Endothelial cell of umbilical vein (primary cell): ENCODE data around the gene CARD10. TPM values are rescaled to one million over a fixed set of nuclear protein-coding genes. Genes with fewer than 3 reads are reported as not detected.

Experiments used
- BruUV-seq: library from RNA; stranded (reverse); fragments of 400-500 nt; replicated peaks from 2 replicates; lab custom pipeline; 2021; lab: Mats Ljungman, UMichigan
- CTCF ChIA-PET: fragments of 300-600, 350-600 bp; sonication (Branson Sonifier 250); formaldehyde crosslinking; loops from one replicate; lab custom pipeline; 2021; ENCODE audit warnings: antibody characterized with exemption, inconsistent platforms; lab: Charles Lee
- POLR2A ChIA-PET: fragments of 300-600, 350-600 bp; sonication (Branson Sonifier 250); formaldehyde crosslinking; loops from one replicate; lab custom pipeline; 2021; ENCODE audit warnings: antibody characterized with exemption, inconsistent platforms; lab: Charles Lee
- DNase-seq: peaks from one replicate; pipeline ENCODE4 v3.0.0-alpha.2; 2011; ENCODE audit warnings: low read depth, low spot score
- FAIRE-seq: peaks from 2 replicates; lab custom pipeline; 2011; peaks lifted over from hg19 to GRCh38; lab: Jason Lieb, UNC
- H2AFZ ChIP-seq: 2 replicates; pipeline ENCODE4 v1.6.0; 2012; ENCODE audit warnings: low read depth, low read length, control low read depth, inconsistent platforms
- H3K27ac ChIP-seq: 2 replicates; pipeline ENCODE4 v1.5.1; 2011; ENCODE audit warnings: low read depth, mild to moderate bottlenecking, control low read depth, low read length, moderate library complexity; ENCODE audit not compliant: insufficient read depth
- H3K27me3 ChIP-seq, 2 experiments: 2 replicates each; pipeline versions ENCODE4 v1.6.0 to v1.6.1; 2011; ENCODE audit warnings: low read length in 2 of 2, mixed read lengths in 1 of 2; ENCODE audit not compliant: control insufficient read depth in 2 of 2, insufficient read depth in 2 of 2
- H3K36me3 ChIP-seq, 2 experiments: 2 replicates in 1 of 2; 3 replicates in 1 of 2; pipeline ENCODE4 v1.5.1; 2011; ENCODE audit warnings: low read length in 2 of 2, mild to moderate bottlenecking in 1 of 2, moderate library complexity in 1 of 2; ENCODE audit not compliant: control insufficient read depth in 2 of 2, insufficient read depth in 2 of 2; ENCODE audit errors: extremely low read depth in 1 of 2
- H3K4me1 ChIP-seq: 3 replicates; pipeline ENCODE4 v1.5.1; 2011; ENCODE audit warnings: mild to moderate bottlenecking, low read length; ENCODE audit not compliant: control insufficient read depth, insufficient read depth; ENCODE audit errors: extremely low read depth
- H3K4me2 ChIP-seq: 2 replicates; pipeline ENCODE4 v1.6.1; 2011; ENCODE audit warnings: low read length, control low read depth, mixed read lengths; ENCODE audit not compliant: insufficient read depth
- H3K4me3 ChIP-seq, 3 experiments: fragments of 200-600 bp in 1 of 3; sonication (generic), shearing (Covaris generic) in 1 of 3; replicated peaks in 1 of 3; 2 replicates each; pipeline ENCODE4 v1.5.1; 2011 to 2016; ENCODE audit warnings: control low read depth in 3 of 3, low read length in 3 of 3, mild to moderate bottlenecking in 2 of 3, inconsistent platforms in 1 of 3, low read depth in 1 of 3, moderate library complexity in 1 of 3; ENCODE audit not compliant: insufficient read depth in 1 of 3
- H3K79me2 ChIP-seq: 2 replicates; pipeline ENCODE4 v1.6.0; 2012; ENCODE audit warnings: low read length, inconsistent platforms; ENCODE audit not compliant: control insufficient read depth, insufficient read depth
- H3K9ac ChIP-seq: replicated peaks from 2 replicates; pipeline ENCODE3; 2011; ENCODE audit warnings: low read length, control low read depth; ENCODE audit not compliant: insufficient read depth; ENCODE audit errors: extremely low read depth
- H3K9me1 ChIP-seq: replicated peaks from 3 replicates; pipeline ENCODE4 v1.6.0; 2011; ENCODE audit warnings: mild to moderate bottlenecking, low read length; ENCODE audit not compliant: control insufficient read depth, insufficient read depth; ENCODE audit errors: extremely low read depth
- H3K9me3 ChIP-seq: replicated peaks from 2 replicates; pipeline ENCODE4 v1.5.1; 2012; ENCODE audit warnings: low read length, inconsistent platforms; ENCODE audit not compliant: control insufficient read depth, insufficient read depth
- H4K20me1 ChIP-seq: replicated peaks from 2 replicates; pipeline ENCODE3; 2011; ENCODE audit warnings: mild to moderate bottlenecking, low read length; ENCODE audit not compliant: control insufficient read depth, insufficient read depth; ENCODE audit errors: extremely low read depth
- EZH2 ChIP-seq: IDR thresholded peaks from 2 replicates; pipeline ENCODE4 v1.6.1; 2012; ENCODE audit warnings: borderline replicate concordance, low read depth, mild to moderate bottlenecking, moderate library complexity, low read length, inconsistent platforms; ENCODE audit not compliant: severe bottlenecking
- FOS ChIP-seq: IDR thresholded peaks from 2 replicates; pipeline ENCODE4 v1.6.1; 2011; ENCODE audit warnings: mild to moderate bottlenecking, low read length, moderate library complexity, borderline replicate concordance; ENCODE audit not compliant: insufficient read depth
- GATA2 ChIP-seq: IDR thresholded peaks from 2 replicates; pipeline ENCODE4 v1.7.0; 2011; ENCODE audit warnings: low read depth, mild to moderate bottlenecking, moderate library complexity, mixed read lengths, low read length; ENCODE audit not compliant: insufficient read length, insufficient read depth
- JUN ChIP-seq: IDR thresholded peaks from 2 replicates; pipeline ENCODE4 v1.6.1; 2011; ENCODE audit warnings: borderline replicate concordance, low read depth; ENCODE audit not compliant: insufficient read length, insufficient read depth
- MYC ChIP-seq: IDR thresholded peaks from one replicate; pipeline ENCODE4 v1.6.1; 2011; ENCODE audit warnings: mild to moderate bottlenecking, low read depth, low read length
- POLR2A ChIP-seq: IDR thresholded peaks from 2 replicates; pipeline ENCODE4 v1.6.1; 2012; ENCODE audit warnings: low read depth, mild to moderate bottlenecking, control low read depth, low read length
- POLR2AphosphoS5 ChIP-seq: IDR thresholded peaks from 2 replicates; pipeline ENCODE4 v1.6.1; 2012; ENCODE audit warnings: low read depth, mild to moderate bottlenecking, control low read depth, low read length, moderate library complexity; ENCODE audit not compliant: insufficient read depth
- dilution Hi-C: fragments of 300-500 bp; cut with MboI; formaldehyde crosslinking; loops from one replicate; pipeline ENCODE4 v1.15.0; 2019; ENCODE audit warnings: low sequenced_read_pairs; ENCODE audit not compliant: extremely low pct_ligation_motif_present
- intact Hi-C: fragments of 100-400 bp; cut with micrococcal nuclease; formaldehyde crosslinking; loops from one replicate; pipeline ENCODE4 v1.10.0; 2022
- polyA plus RNA-seq, 4 experiments: library from polyadenylated mRNA; depleted of rRNA in 3 of 4; stranded (reverse) in 3 of 4; unstranded in 1 of 4; fragments of >200 nt; gene quantifications; 2 replicates each; pipeline versions ENCODE4 v1.2.1 to v1.2.3, GENCODE V29; 2011 to 2012; ENCODE audit warnings: missing spikeins in 1 of 4
- total RNA-seq: library from RNA; stranded (reverse); gene quantifications from 2 replicates; pipeline ENCODE4 v1.2.3, GENCODE V29; 2021
- TF ChIP-seq, protein P1 (sequence below): IDR thresholded peaks from 2 replicates; pipeline ENCODE4 v1.6.1; 2011; ENCODE audit not compliant: insufficient read depth, insufficient read length
- TF ChIP-seq, protein P2 (sequence below), 2 donors: IDR thresholded peaks; 1 replicate in 1 of 2; 2 replicates in 1 of 2; pipeline ENCODE4 v1.5.1; 2011; ENCODE audit warnings: low read length in 2 of 2, mild to moderate bottlenecking in 2 of 2, moderate library complexity in 2 of 2, control low read depth in 1 of 2, inconsistent platforms in 1 of 2, low read depth in 1 of 2; ENCODE audit not compliant: insufficient read depth in 1 of 2; ENCODE audit errors: extremely low read depth in 1 of 2

The CARD10 gene
- total and polyA plus RNA-seq, 2 donors (not counting 3 experiments of a cell fraction or from before 2014, with no cell fraction given): 36.1 to 39.5 TPM

DNA sequence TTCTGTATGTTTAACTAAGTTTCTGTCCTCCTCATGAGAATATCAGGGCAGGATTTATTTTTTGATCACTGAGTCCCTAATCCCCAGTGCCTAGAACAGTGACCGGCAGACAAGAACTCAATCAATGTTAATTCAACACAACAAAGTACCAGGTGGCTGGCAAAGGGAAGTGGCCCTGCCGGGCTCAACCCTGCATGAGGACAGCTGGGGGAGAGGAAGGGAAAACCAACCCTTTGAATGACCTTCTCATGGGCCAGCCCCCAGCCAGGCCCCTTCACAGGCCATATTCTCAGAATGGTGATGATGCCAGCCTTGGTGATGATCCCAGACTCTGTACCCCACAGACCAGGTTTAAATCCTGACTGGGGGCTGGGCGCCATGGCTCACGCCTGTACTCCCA lies 31.6 kb downstream of the CARD10 start:
- no peak for TF ChIP-seq MYC
- TF ChIP-seq, protein P1, sequence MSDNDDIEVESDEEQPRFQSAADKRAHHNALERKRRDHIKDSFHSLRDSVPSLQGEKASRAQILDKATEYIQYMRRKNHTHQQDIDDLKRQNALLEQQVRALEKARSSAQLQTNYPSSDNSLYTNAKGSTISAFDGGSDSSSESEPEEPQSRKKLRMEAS: no peak
- TF ChIP-seq GATA2: no peak
- TF ChIP-seq POLR2AphosphoS5: no peak
- TF ChIP-seq JUN: no peak
- TF ChIP-seq FOS: no peak
- TF ChIP-seq EZH2: no peak
- TF ChIP-seq, protein P2, sequence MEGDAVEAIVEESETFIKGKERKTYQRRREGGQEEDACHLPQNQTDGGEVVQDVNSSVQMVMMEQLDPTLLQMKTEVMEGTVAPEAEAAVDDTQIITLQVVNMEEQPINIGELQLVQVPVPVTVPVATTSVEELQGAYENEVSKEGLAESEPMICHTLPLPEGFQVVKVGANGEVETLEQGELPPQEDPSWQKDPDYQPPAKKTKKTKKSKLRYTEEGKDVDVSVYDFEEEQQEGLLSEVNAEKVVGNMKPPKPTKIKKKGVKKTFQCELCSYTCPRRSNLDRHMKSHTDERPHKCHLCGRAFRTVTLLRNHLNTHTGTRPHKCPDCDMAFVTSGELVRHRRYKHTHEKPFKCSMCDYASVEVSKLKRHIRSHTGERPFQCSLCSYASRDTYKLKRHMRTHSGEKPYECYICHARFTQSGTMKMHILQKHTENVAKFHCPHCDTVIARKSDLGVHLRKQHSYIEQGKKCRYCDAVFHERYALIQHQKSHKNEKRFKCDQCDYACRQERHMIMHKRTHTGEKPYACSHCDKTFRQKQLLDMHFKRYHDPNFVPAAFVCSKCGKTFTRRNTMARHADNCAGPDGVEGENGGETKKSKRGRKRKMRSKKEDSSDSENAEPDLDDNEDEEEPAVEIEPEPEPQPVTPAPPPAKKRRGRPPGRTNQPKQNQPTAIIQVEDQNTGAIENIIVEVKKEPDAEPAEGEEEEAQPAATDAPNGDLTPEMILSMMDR (IDR thresholded peaks at IDR 0.05; ENCODE audit: extremely low read depth in 1 of 2, insufficient read depth in 1 of 2, low read depth in 1 of 2, low read length in 2 of 2): no peak
- no peak for TF ChIP-seq POLR2A
- Histone ChIP-seq H3K9me3 (no peaks in the 10 kb centered on the region), H3K4me1 (peaks cover 32% of the 10 kb centered on the region), H4K20me1 (no peaks in the 10 kb centered on the region), H3K9me1 (no peaks in the 10 kb centered on the region), H3K36me3 (peaks cover 0 to 20% of the 10 kb centered on the region in 2 experiments), H3K9ac (no peak overlapping the region), H3K27me3 (no peaks in the 10 kb centered on the region), H3K4me2 (no peak overlapping the region), H3K27ac (no peak overlapping the region), H2AFZ (no peak overlapping the region), H3K79me2 (peaks cover 31% of the 10 kb centered on the region), H3K4me3 (no peak overlapping the region)
- dilution Hi-C loops: no loop called here
- intact Hi-C loops: no loop called here
- BruUV-seq: no TSS peak
- no peak for DNase-seq
- ChIA-PET CTCF (interaction anchor here (2.3 kb wide), 1 partner anchor 15 kb away, joined by 21 read pairs; no protein-coding TSS in a partner anchor), POLR2A (no interaction called here)
- FAIRE-seq: no peak
